NB4 (cell line): ENCODE measurements around the gene NOX5.
A peak's percentile ranks its signal among the peaks of the same experiment; 100 is the strongest.

ENCODE experiments used
- DNase-seq: peaks from one replicate; pipeline ENCODE4 v3.0.0; 2010; ENCODE audit warnings: low read depth
- H3K4me3 ChIP-seq: one replicate; pipeline ENCODE4 v1.5.1; 2011; ENCODE audit warnings: mild to moderate bottlenecking, low read depth, low read length, moderate library complexity
- MYC ChIP-seq: IDR thresholded peaks from 2 replicates; pipeline ENCODE4 v1.6.1; 2011; ENCODE audit warnings: low read depth, low read length
- POLR2A ChIP-seq: IDR thresholded peaks from 2 replicates; pipeline ENCODE4 v1.6.1; 2011; ENCODE audit warnings: mild to moderate bottlenecking; ENCODE audit not compliant: insufficient read length; ENCODE audit errors: extremely low read depth
- TF ChIP-seq, protein P1 (sequence below): IDR thresholded peaks from 2 replicates; pipeline ENCODE4 v1.6.1; 2011; ENCODE audit warnings: low read depth, low read length
- TF ChIP-seq, protein P2 (sequence below): IDR thresholded peaks from one replicate; pipeline ENCODE4 v1.5.1; 2012; ENCODE audit warnings: low read depth, low read length

NOX5 gene

DNA sequence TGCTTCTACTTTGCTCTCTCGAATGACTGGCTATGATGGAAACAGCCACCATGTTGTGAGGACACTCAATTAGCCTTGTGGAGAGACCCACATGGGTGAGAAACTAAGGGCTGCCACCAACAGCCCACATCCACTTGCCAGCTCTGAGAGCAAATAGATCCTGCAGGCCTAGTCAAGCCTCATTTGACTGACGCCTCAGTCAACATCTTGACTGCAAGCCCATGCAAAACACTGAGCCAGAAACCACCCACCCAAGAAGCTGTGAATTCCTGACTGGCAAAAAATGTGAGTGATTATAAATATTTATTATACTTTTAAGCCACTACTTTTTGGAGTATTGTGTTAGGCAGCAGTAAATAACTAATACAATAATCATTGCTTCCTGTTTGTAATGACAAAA lies 58.4 kb downstream of the NOX5 start:
- no peak overlapping the region for H3K4me3 ChIP-seq
- no peak for DNase-seq
- TF ChIP-seq, protein P1, sequence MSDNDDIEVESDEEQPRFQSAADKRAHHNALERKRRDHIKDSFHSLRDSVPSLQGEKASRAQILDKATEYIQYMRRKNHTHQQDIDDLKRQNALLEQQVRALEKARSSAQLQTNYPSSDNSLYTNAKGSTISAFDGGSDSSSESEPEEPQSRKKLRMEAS, result no peak
- no peak for TF ChIP-seq MYC
- TF ChIP-seq POLR2A, result no peak
- TF ChIP-seq, protein P2, sequence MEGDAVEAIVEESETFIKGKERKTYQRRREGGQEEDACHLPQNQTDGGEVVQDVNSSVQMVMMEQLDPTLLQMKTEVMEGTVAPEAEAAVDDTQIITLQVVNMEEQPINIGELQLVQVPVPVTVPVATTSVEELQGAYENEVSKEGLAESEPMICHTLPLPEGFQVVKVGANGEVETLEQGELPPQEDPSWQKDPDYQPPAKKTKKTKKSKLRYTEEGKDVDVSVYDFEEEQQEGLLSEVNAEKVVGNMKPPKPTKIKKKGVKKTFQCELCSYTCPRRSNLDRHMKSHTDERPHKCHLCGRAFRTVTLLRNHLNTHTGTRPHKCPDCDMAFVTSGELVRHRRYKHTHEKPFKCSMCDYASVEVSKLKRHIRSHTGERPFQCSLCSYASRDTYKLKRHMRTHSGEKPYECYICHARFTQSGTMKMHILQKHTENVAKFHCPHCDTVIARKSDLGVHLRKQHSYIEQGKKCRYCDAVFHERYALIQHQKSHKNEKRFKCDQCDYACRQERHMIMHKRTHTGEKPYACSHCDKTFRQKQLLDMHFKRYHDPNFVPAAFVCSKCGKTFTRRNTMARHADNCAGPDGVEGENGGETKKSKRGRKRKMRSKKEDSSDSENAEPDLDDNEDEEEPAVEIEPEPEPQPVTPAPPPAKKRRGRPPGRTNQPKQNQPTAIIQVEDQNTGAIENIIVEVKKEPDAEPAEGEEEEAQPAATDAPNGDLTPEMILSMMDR, result no peak

DNA sequence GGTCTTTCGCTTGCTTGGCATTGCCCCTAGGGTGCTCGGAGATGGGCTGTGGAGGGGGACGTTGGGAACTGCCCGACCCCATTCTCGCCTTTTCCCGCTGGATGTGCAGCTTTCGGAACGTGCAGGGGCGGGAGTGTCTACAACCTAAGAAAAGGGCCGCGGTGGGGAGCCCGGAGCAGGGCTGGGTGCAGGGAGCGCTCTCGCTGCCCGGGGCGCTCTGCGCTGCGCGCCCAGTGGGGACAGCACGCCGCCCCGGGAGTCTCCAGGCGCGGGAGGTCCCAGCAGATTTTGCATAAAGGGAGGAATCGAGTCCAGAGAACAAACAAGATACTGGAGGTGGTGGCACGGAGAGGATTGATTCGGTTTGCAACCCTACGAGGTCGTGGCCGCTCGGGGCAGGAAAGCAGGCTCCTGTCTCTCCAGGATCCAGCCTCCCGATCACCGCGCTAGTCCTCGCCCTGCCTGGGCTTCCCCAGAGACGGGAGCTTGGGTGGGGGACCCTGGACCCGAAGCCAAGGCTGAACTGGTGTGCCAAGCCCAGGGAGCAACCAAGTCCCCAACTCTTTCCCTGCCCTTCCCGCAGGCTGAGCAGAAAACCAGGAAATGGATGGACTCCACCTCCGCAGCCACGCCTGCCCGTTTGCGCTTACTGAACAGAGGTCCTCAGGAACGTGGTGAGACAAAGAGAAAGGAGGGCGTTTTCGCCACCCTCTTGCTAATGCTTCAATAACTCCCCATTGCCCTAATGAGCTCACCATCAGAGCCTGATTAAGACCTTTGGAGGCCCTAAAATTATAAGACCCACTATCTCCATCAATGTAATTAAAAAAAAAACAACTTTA lies 59.7 kb downstream of the NOX5 start:
- peak; percentile 30 for DNase-seq
- peak overlapping the region; percentile 57 for H3K4me3 ChIP-seq
- TF ChIP-seq, protein P1, result no peak
- TF ChIP-seq POLR2A, result no peak
- TF ChIP-seq, protein P2, result no peak
- no peak for TF ChIP-seq MYC

DNA sequence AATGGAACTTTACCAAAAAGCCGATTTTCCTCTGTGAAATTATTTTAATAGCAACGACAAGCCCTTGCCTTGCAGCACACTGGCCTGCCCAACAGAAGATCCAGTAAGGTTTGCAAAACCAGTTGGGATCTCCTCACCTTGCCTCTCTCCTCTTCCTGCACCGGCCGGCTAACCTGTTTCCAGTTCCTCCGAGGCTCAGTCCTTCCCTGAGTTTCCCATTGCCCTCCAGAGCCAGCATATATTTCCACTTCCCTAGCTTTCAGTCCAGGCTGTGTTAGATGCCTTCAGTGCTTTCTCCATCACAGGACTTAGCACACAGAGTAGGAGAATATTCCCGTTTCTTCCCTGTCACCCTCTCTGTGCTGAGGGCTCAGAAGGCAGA lies 60.3 kb downstream of the NOX5 start:
- TF ChIP-seq, protein P1, result no peak
- no peak for TF ChIP-seq MYC
- TF ChIP-seq, protein P2, result no peak
- no peak for TF ChIP-seq POLR2A
- DNase-seq, result no peak
- no peak overlapping the region for H3K4me3 ChIP-seq

DNA sequence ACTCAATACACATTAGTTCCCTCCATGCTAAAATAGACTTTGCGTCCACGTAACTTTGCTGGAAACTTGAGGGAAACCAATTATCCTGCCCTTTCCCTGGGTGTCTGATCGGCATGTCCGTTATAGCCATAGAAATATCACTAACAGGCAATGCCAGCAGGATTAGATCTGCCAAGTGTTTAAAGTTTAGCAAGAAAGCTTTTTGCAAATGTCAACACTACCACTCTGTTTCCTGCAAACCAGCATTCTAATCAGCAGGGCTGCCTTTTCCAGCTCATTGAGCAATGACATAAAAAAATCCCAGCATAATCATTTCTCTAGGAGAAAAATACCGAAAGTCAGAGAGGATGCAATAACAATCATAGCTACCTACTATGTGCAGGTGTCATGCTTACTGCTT lies 60.9 kb downstream of the NOX5 start:
- H3K4me3 ChIP-seq, result no peak overlapping the region
- DNase-seq, result no peak
- no peak for TF ChIP-seq POLR2A
- TF ChIP-seq, protein P2, result no peak
- no peak for TF ChIP-seq MYC
- TF ChIP-seq, protein P1, result no peak

DNA sequence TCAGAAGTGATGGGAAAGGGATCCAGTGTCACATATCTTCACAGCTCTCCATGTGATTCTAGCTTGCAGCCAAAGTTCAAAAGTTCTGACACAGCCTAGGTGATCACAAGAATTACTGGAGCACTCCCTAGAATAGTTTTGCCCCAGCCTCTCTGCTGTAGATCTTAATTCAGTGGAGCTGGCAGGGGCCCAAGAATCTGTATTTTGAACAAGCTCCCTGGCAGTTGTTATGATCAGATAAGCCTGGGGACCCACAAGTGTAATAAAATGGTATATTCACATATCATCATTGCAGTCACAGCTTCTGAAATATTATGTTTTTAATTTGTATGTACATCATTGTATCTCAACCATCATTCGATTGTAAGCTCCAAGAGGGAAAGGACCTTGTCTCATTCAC lies 62.3 kb downstream of the NOX5 start:
- no peak for DNase-seq
- TF ChIP-seq MYC, result no peak
- TF ChIP-seq, protein P1, result no peak
- TF ChIP-seq, protein P2, result no peak
- TF ChIP-seq POLR2A, result no peak

More for the DNA sequence above, 62.3 kb downstream of the NOX5 start:
- no peak overlapping the region for H3K4me3 ChIP-seq
